ENCODE measurements around the gene CSE1L.

DNA sequence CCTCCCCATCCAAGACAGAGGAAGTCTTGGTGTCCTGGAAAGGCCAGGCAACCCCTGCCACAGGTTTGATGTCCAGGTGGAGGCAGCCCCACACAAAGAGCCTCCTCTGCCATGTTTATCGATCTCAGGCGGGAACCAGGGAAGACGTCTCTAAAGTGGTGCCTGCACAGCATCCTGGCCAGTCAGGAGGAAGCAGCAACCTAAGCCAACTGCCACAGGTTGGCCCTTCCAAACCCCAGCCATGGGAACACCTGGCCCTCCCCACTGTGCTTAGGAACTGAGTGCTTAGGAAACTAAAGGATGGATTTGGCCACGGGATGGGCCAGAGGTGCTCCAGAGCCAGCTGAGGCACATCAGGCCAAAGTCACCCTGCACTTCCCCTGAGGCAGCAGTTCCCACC is 56.9 kb downstream of the CSE1L start:
- TF ChIP-seq, protein P1, sequence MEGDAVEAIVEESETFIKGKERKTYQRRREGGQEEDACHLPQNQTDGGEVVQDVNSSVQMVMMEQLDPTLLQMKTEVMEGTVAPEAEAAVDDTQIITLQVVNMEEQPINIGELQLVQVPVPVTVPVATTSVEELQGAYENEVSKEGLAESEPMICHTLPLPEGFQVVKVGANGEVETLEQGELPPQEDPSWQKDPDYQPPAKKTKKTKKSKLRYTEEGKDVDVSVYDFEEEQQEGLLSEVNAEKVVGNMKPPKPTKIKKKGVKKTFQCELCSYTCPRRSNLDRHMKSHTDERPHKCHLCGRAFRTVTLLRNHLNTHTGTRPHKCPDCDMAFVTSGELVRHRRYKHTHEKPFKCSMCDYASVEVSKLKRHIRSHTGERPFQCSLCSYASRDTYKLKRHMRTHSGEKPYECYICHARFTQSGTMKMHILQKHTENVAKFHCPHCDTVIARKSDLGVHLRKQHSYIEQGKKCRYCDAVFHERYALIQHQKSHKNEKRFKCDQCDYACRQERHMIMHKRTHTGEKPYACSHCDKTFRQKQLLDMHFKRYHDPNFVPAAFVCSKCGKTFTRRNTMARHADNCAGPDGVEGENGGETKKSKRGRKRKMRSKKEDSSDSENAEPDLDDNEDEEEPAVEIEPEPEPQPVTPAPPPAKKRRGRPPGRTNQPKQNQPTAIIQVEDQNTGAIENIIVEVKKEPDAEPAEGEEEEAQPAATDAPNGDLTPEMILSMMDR (conservative IDR thresholded peaks at IDR 0.05; ENCODE audit: low read depth, low read length) = no peak
- TF ChIP-seq EZH2 (IDR thresholded peaks at IDR 0.05; ENCODE audit: borderline replicate concordance, low read depth, low read length, poor library complexity, severe bottlenecking) = no peak
